Fibroblast of lung (primary cell): Measurements from ENCODE around the gene CABLES2.

Source experiments
- EZH2 ChIP-seq: IDR thresholded peaks from 2 replicates; pipeline ENCODE4 v1.5.1; 2012; ENCODE audit warnings: low read length, control low read depth, mild to moderate bottlenecking; ENCODE audit errors: missing control alignments
- TF ChIP-seq, protein P1 (sequence below), 2 donors: IDR thresholded peaks in 1 of 2; conservative IDR thresholded peaks in 1 of 2; 1 replicate in 1 of 2; 2 replicates in 1 of 2; pipeline ENCODE4 v1.5.1; 2011 to 2012; ENCODE audit warnings: low read length in 2 of 2, control low read depth in 1 of 2, inconsistent platforms in 1 of 2, low read depth in 1 of 2, mild to moderate bottlenecking in 1 of 2

DNA sequence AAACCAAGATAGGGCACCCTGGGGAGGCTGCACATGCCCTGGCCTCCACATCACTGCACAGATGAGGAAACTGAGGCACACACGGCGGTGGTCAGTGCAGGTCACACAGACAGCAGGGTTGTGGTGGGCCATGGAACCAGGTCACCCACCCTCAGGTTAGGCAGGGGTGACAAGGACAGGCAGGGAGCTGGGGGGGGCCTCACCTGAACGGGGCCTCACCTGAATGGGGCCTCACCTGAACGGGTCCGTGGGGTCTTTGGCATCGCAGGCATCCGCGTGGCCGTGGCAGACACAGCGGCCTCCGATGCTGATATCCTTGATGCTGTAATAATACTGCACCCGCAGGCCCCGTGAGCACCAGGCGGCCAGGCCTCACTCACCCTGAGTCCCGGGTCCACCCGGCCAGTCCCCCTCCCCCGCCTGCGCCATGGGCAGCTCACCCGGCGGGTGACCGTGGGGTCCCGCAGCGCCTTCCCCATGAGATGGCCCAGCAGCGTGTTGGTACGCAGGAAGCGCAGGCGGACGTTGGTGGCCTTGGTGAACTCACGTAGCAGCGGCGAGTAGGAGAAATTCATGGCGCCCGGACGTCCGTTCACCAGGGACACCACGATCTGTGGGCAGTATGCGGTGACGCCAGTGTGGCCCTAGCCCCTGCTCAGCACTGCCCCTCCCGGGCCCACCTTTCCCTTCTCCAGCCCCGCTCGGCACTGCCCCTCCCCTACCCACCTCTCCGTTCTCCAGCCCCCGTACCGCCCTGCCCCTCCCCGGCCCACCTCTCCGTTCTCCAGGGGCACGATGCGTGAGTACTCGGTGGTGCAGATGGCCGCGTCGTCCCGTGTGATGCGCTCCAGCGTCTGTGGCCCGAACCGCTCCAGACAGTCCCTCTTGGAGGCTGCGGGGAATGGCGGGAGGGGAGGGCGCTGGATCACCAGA, 55.4 kb downstream of the CABLES2 start:
- TF ChIP-seq, protein P1, sequence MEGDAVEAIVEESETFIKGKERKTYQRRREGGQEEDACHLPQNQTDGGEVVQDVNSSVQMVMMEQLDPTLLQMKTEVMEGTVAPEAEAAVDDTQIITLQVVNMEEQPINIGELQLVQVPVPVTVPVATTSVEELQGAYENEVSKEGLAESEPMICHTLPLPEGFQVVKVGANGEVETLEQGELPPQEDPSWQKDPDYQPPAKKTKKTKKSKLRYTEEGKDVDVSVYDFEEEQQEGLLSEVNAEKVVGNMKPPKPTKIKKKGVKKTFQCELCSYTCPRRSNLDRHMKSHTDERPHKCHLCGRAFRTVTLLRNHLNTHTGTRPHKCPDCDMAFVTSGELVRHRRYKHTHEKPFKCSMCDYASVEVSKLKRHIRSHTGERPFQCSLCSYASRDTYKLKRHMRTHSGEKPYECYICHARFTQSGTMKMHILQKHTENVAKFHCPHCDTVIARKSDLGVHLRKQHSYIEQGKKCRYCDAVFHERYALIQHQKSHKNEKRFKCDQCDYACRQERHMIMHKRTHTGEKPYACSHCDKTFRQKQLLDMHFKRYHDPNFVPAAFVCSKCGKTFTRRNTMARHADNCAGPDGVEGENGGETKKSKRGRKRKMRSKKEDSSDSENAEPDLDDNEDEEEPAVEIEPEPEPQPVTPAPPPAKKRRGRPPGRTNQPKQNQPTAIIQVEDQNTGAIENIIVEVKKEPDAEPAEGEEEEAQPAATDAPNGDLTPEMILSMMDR (conservative IDR thresholded peaks at IDR 0.05 in 1 of 2, IDR thresholded peaks at IDR 0.05 in 1 of 2; ENCODE audit: low read depth in 1 of 2, low read length in 2 of 2) = no peak
- no peak for TF ChIP-seq EZH2
